Measurements from ENCODE around the gene ICAM5.
"Not testable (repeated sequence)": the region's sequence is repeated elsewhere in the genome, so short reads cannot be mapped to it uniquely, and the experiment has no call there.

Gene ICAM5

GRCh38 chr19:10328558-10329429 lies 39.0 kb downstream of the ICAM5 start:
- DNase-seq = no peak
- Mint-ChIP-seq H3K27me3 (no peaks in the 10 kb centered on the region), H3K36me3 (ENCODE audit: insufficient read depth) (peaks cover 90% of the 10 kb centered on the region), H3K4me1 (ENCODE audit: low read depth in 2 of 2) (peaks cover 12 to 21% of the 10 kb centered on the region in 2 donors), H3K4me3 (no peak overlapping the region), H3K9me3 (no peaks in the 10 kb centered on the region), H3K27ac (no peak overlapping the region)
- ATAC-seq (replicated peaks) = no peak

- DNase-seq = no peak
- Mint-ChIP-seq H3K27ac (peak overlapping the region in 1 of 2 donors; percentile 60), H3K9me3 (no peaks in the 10 kb centered on the region), H3K4me3 (no peak overlapping the region), H3K36me3 (ENCODE audit: insufficient read depth) (peaks cover 86% of the 10 kb centered on the region), H3K4me1 (ENCODE audit: low read depth in 2 of 2) (peaks cover 16 to 25% of the 10 kb centered on the region in 2 donors), H3K27me3 (no peaks in the 10 kb centered on the region)
- ATAC-seq (replicated peaks) = no peak
These were observed 39.8 kb downstream of the ICAM5 start for GRCh38 chr19:10329555-10329954.

GRCh38 chr19:10332158-10332964 lies 42.6 kb downstream of the ICAM5 start:
- H3K36me3 Mint-ChIP-seq (ENCODE audit: insufficient read depth) = peaks cover 78% of the 10 kb centered on the region
- H3K27me3 Mint-ChIP-seq = no peaks in the 10 kb centered on the region
- ATAC-seq (replicated peaks) = no peak
- DNase-seq = no peak
- H3K4me3 Mint-ChIP-seq = peak overlapping the region; percentile 94 to 95
- H3K9me3 Mint-ChIP-seq = no peaks in the 10 kb centered on the region
- peak overlapping the region; percentile 91 to 95 for H3K27ac Mint-ChIP-seq
- H3K4me1 Mint-ChIP-seq (ENCODE audit: low read depth in 2 of 2) = peaks cover 16 to 28% of the 10 kb centered on the region in 2 donors

DNA sequence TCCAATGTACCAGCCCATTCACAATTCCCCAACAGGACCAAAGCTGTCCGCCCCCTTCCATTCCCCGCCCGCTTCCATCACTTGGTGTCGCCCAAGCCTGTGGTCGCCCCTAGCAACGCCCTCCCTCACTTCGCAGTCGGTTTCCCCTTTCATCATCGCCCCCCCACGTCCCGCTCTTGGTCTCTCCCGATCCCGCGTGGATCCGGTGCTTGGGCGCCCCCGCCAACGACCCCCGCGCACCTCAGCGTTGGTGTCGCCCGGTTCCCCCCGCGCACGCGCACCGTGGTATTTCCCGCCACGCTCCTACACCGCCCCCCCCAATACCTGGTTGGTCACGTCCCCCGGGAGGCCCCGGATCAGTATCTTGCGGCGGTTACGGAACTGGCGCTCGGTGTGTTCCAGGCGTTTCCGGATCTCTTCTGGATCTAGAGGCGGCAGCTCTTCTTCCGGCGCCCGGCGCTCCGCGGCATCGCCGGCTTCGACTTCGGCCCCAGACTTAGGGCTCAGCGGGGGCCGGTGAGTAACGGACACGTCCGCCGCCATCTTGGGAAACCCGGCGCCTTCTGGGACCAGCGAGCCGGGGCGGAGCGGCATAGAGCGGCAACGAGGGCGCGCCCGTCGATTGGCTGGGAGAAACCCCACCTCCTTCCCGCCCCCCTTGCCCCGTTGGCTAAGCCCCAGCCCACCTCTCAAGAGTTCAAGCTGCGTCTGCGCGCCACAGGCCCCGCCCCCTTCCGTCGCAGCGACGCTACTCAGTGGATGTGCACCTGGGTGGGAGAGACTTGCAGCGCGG lies 43.4 kb downstream of the ICAM5 start, which contains the start of gene RAVER1:
RAVER1 (minus strand) TSS at position 565 of the 793 bp plus-strand sequence; CDS start at position 543, 22 bp downstream.
- Mint-ChIP-seq H3K4me3 (peak within 1 kb of the TSS; percentile 94 to 95), H3K9me3 (no peaks in the 10 kb centered on the region), H3K36me3 (ENCODE audit: insufficient read depth) (peaks cover 70% of the 10 kb centered on the region), H3K27me3 (no peaks in the 10 kb centered on the region), H3K27ac (peak within 1 kb of the TSS; percentile 91 to 95), H3K4me1 (ENCODE audit: low read depth in 2 of 2) (peaks cover 17 to 28% of the 10 kb centered on the region in 2 donors)
- ATAC-seq (replicated peaks) = peak; percentile 92
- DNase-seq = peak; percentile 93 to 97 (median 95)

DNA sequence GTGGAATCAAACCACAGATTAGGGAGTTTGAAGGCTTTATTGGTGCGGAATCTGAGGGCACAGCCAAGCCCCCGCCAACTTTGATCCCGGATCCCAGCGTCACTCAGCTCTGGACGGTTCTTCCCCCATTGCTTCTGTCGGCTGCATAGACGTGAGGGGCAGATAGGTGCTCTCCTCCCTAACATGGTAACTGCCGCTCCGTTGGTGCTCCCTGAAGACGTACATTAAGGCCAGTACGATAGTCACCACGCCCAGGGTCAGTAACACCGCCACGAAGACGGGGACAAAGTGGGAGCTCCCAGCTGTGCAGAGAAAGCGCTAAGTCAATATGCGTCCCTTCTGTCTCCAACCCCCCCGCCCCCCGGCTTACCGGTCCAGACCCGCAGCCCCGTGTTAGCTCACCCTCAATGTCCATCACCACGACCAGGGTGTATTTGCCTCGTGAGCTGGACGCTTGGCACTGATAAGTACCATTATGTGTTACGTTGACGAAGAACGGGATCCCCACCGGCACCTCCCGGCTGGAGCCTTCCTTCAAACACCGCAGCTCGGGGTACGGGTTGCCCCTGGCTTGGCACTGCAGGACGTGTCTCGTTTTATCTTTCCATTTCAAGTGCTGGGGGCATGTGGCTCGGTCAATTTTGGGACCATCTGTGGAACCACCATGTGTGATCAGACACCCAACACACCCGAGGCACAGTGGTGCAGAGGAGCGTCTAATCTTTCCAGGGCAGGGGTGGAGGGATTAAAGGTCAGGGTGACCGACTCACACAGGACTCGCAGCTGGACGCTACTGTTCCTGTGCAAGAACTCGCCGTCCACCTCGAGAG lies 44.2 kb downstream of the ICAM5 start:
- ATAC-seq (replicated peaks) (peak; percentile 0), DNase-seq (no peak)
- H3K4me1 Mint-ChIP-seq (ENCODE audit: low read depth in 2 of 2) = peaks cover 25 to 35% of the 10 kb centered on the region in 2 donors
- H3K36me3 Mint-ChIP-seq (ENCODE audit: insufficient read depth) = peaks cover 66% of the 10 kb centered on the region
- H3K27me3 Mint-ChIP-seq = no peaks in the 10 kb centered on the region
- H3K9me3 Mint-ChIP-seq = no peaks in the 10 kb centered on the region
- H3K27ac Mint-ChIP-seq = peak overlapping the region; percentile 91 to 95
- H3K4me3 Mint-ChIP-seq = peak overlapping the region; percentile 94 to 95

GRCh38 chr19:10334588-10335351 lies 45.0 kb downstream of the ICAM5 start:
- Mint-ChIP-seq H3K4me1 (ENCODE audit: low read depth in 2 of 2) (peaks cover 31 to 43% of the 10 kb centered on the region in 2 donors), H3K36me3 (ENCODE audit: insufficient read depth) (peaks cover 58% of the 10 kb centered on the region), H3K9me3 (no peaks in the 10 kb centered on the region), H3K27me3 (no peaks in the 10 kb centered on the region), H3K27ac (no peak overlapping the region), H3K4me3 (peak overlapping the region in 1 of 2 donors; percentile 94)
- ATAC-seq (replicated peaks) = no peak
- no peak for DNase-seq

DNA sequence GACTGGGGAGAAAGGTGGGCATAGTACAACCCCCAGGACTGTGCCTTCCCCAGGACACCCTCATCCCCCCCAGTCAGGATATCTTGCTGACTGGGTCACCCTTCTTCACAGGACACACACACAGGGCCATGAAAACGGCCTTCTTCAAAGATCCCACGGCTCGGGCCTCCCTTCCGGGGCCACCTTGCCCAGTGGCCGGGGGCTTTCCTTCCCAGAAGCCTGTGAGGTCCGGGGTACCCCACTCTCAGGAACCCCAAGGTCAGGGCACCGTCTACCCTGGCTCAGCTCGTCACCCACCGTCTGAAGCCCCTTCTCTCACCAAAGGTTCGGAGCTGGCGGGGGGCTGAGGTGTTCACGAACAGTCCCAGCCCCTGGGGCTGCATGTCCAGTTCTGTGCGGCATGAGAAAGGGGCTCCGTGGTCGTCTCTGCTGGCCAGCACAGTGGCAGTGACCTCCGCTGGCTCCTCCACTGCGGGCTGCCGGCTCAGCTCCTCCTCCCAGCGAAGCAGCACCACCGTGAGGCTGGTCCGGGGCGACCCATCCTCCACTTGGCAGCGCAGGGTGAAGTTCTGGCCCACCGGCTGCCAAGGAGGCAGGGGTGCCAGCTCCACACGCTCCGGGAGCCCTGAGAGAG lies 45.7 kb downstream of the ICAM5 start:
- Mint-ChIP-seq H3K4me3 (peak overlapping the region in 1 of 2 donors; percentile 47), H3K27me3 (no peaks in the 10 kb centered on the region), H3K36me3 (ENCODE audit: insufficient read depth) (peaks cover 53% of the 10 kb centered on the region), H3K9me3 (no peaks in the 10 kb centered on the region), H3K4me1 (ENCODE audit: low read depth in 2 of 2) (peaks cover 34 to 45% of the 10 kb centered on the region in 2 donors), H3K27ac (no peak overlapping the region)
- ATAC-seq (replicated peaks) (no peak), DNase-seq (no peak)

- ATAC-seq (replicated peaks); DNase-seq; H3K4me3 Mint-ChIP-seq; H3K27me3 Mint-ChIP-seq; H3K9me3 Mint-ChIP-seq: not testable (repeated sequence)
- Mint-ChIP-seq H3K36me3 (ENCODE audit: insufficient read depth) (peaks cover 43% of the 10 kb centered on the region), H3K4me1 (ENCODE audit: low read depth in 2 of 2) (peaks cover 37 to 48% of the 10 kb centered on the region in 2 donors), H3K27ac (peak overlapping the region in 1 of 2 donors; percentile 41)
These were observed 47.0 kb downstream of the ICAM5 start for GRCh38 chr19:10336725-10337124.

DNA sequence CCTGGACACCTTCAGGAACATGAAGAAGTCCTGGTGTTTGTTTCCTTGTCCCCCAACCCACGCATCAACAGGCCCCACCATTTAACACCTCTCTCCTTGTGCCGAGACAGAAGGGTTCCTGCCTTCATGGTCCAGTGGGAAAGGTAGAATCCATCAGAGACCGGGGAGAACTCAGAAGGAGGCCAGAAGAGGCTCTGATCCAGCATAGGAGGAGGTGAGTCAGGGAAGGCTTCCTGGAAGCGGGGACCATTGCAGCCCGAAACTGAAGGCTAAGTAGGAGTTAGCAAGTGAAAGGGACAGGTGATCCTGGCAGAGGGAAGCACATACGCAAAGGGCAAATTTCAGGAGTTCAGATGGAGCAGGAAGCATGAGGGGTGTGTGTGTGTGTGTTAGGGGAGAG lies 49.2 kb downstream of the ICAM5 start:
- Mint-ChIP-seq H3K4me1 (ENCODE audit: low read depth in 2 of 2) (peaks cover 26 to 28% of the 10 kb centered on the region in 2 donors), H3K27ac (peak overlapping the region; percentile 84 to 86), H3K9me3 (no peaks in the 10 kb centered on the region), H3K4me3 (peak overlapping the region; percentile 86 to 90), H3K36me3 (ENCODE audit: insufficient read depth) (peaks cover 27% of the 10 kb centered on the region), H3K27me3 (no peaks in the 10 kb centered on the region)
- DNase-seq = no peak
- no peak for ATAC-seq (replicated peaks)

- Mint-ChIP-seq H3K27ac (peak within 1 kb of the TSS; percentile 84 to 86), H3K36me3 (ENCODE audit: insufficient read depth) (peaks cover 24% of the 10 kb centered on the region), H3K9me3 (no peaks in the 10 kb centered on the region), H3K27me3 (no peaks in the 10 kb centered on the region), H3K4me3 (peak within 1 kb of the TSS; percentile 86 to 90), H3K4me1 (ENCODE audit: low read depth in 2 of 2) (peaks cover 22 to 24% of the 10 kb centered on the region in 2 donors)
- peak; percentile 49 to 53 (median 49) for DNase-seq
- peak; percentile 97 for ATAC-seq (replicated peaks)
These were observed 49.7 kb downstream of the ICAM5 start, which contains the start of gene ICAM3 for GRCh38 chr19:10339380-10339960. Gene ICAM3 (minus strand): TSS chr19:10339624. CDS start chr19:10339614, 10 bp downstream.

DNA sequence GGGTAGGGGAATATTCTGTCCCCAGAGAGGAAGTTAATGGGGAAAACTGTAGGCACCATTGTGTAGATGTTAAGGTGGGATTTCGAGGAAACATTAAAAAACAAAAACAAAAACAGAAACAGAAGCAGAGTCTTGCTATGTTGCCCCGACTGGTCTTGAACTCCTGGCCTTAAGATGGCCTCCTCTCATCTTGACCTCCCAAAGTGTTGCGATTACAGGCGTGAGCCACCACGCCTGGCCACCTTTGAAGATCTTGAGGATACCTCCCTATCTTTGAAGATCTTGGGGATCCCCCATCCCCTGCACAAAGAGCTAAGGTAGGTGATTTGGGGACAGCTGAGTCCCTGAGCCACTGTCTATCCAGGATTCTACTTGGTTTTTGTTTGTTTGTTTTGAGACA lies 50.2 kb downstream of the ICAM5 start:
- H3K27me3 Mint-ChIP-seq = no peaks in the 10 kb centered on the region
- peak overlapping the region; percentile 84 to 86 for H3K27ac Mint-ChIP-seq
- no peaks in the 10 kb centered on the region for H3K9me3 Mint-ChIP-seq
- H3K4me3 Mint-ChIP-seq = peak overlapping the region; percentile 86 to 90
- ATAC-seq (replicated peaks) = no peak
- peaks cover 23% of the 10 kb centered on the region for H3K36me3 Mint-ChIP-seq (ENCODE audit: insufficient read depth)
- H3K4me1 Mint-ChIP-seq (ENCODE audit: low read depth in 2 of 2) = peaks cover 22 to 24% of the 10 kb centered on the region in 2 donors
- DNase-seq = no peak
